ENCODE results near the gene STX4.

Gene STX4

GRCh38 chr16:31032736-31033708, at the start of gene STX4:
Gene STX4, plus strand, starts transcription at chr16:31033558. Its CDS starts 248 bp downstream, at chr16:31033806.
- peak; percentile 88 to 90 for DNase-seq

DNA sequence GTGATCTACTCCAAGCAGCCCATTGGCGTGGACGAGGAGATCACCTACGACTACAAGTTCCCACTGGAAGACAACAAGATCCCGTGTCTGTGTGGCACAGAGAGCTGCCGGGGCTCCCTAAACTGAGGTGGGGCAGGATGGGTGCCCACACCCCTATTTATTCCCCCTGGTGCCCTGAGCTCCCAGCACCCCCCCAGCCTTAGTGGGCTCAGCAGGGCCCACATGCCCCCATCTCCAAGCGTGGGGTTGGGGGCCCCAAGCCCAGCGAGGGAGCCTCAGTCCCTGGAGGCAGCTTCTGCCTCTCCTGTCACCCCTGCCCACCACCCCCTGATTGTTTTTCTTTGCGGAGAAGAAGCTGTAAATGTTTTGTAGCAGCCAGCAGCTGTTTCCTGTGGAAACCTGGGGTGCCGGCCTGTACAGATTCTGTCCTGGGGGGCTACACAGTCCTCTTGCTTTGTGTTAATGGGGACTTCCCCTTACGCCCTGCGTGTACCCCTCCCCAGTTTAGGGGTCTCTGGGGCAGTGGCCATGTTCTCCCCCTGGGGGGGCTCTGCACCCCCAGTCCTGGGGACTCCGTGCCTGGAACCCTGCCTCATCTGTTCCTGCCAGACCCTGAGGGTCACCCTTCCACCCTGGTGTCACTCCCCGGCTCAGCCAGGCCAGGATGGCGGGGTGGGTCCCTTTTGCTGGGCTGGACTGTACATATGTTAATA, 49.3 kb upstream of the STX4 start:
- DNase-seq = no peak

- DNase-seq = peak; percentile 38 to 57
Measured at GRCh38 chr16:30984669-30985400, 48.5 kb upstream of the STX4 start, which contains the start of gene HSD3B7. Gene HSD3B7, plus strand, starts transcription at chr16:30985207. Its CDS starts 452 bp downstream, at chr16:30985659.

DNA sequence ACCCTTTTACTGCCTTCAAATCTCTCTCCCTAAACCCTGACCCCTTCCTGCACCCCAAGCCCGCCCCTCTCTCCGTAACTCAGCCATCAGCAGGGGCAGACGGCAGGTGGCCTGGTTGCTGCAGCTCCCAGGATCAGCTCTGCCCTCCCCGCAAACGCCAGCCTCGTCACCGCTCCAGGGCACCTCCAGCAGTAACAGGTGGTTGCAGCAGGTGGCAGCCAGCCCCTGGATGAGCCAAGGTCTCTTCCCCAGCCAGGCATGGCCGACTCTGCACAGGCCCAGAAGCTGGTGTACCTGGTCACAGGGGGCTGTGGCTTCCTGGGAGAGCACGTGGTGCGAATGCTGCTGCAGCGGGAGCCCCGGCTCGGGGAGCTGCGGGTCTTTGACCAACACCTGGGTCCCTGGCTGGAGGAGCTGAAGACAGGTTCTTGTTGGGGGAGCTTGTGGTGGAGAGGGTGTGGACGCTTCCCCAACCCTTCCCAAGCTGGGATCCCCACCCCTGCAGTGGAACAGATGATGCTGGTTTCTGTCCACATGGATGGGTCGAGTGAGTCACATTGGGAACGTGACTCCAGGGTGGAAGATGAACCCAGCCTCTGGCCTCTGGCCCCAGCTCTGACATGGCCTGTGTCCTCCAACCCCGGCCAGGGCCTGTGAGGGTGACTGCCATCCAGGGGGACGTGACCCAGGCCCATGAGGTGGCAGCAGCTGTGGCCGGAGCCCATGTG, 47.8 kb upstream of the STX4 start:
- peak; percentile 13 to 63 for DNase-seq

GRCh38 chr16:30986129-30986991, 47.0 kb upstream of the STX4 start:
- no peak for DNase-seq

- DNase-seq = no peak
Measured at GRCh38 chr16:30987581-30988190, 45.7 kb upstream of the STX4 start.

GRCh38 chr16:30989469-30990047, 43.8 kb upstream of the STX4 start:
- no peak for DNase-seq

DNA sequence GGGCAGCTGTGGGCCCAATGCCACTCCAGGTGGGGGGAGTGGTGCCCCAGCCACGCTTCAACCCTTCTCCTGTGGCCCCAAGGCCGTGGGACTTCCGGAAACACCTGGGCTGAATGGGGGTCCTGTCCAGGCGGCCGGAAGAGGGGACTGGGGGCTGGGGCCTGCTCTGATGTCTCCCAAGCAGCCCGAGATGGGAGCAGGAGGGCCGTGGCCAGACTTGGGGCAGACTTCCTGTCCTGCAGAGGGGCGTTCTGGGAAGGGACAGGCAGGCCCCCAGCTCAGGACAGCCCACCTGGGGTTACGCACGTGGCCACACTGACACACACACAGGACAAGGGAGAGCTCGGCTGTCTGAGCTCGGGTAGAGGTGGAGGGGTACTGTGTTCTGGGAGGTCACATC, 43.3 kb upstream of the STX4 start:
- no peak for DNase-seq

GRCh38 chr16:30991052-30991451, 42.3 kb upstream of the STX4 start:
- DNase-seq = no peak

- no peak for DNase-seq
Measured at GRCh38 chr16:30992276-30992780, 41.0 kb upstream of the STX4 start.

- no peak for DNase-seq
Measured at GRCh38 chr16:30992931-30993816, 40.2 kb upstream of the STX4 start.

- DNase-seq = no peak
Measured at GRCh38 chr16:30995927-30996323, 37.4 kb upstream of the STX4 start.

DNA sequence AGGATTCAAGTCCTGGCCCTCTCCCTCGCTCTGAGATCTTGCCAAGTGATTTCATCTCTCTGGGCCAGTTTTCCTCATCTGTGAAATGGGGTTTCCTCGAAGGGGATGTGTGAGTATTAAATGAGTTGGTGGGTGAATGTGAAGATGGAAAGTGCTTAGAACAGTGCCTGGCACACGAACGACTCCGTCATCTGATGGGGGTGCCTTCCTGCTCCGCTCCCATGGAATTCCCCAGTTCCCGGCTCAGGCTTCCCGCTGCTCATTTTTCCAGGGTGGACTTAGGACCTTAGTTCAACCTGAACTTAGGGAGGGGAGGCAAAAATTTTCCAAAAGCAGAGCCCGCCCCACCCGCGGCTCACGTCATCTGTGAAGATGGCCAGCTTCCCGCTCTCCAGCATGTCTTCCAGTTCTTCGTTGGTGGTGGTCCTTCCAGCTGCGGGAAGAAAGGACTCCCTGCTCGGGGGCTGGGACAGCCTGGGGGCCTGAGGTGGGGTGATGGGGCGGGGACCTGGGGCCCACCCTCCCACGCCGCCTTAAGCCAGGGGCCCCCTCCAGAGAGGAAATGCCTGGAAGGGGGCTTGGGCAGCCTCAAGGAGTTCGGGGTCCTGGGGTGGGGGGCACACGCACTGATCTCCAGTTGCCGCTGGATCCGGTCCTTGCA, 36.9 kb upstream of the STX4 start:
- DNase-seq = no peak

GRCh38 chr16:30996985-30997724, 36.2 kb upstream of the STX4 start:
- peak; percentile 20 to 28 for DNase-seq

DNA sequence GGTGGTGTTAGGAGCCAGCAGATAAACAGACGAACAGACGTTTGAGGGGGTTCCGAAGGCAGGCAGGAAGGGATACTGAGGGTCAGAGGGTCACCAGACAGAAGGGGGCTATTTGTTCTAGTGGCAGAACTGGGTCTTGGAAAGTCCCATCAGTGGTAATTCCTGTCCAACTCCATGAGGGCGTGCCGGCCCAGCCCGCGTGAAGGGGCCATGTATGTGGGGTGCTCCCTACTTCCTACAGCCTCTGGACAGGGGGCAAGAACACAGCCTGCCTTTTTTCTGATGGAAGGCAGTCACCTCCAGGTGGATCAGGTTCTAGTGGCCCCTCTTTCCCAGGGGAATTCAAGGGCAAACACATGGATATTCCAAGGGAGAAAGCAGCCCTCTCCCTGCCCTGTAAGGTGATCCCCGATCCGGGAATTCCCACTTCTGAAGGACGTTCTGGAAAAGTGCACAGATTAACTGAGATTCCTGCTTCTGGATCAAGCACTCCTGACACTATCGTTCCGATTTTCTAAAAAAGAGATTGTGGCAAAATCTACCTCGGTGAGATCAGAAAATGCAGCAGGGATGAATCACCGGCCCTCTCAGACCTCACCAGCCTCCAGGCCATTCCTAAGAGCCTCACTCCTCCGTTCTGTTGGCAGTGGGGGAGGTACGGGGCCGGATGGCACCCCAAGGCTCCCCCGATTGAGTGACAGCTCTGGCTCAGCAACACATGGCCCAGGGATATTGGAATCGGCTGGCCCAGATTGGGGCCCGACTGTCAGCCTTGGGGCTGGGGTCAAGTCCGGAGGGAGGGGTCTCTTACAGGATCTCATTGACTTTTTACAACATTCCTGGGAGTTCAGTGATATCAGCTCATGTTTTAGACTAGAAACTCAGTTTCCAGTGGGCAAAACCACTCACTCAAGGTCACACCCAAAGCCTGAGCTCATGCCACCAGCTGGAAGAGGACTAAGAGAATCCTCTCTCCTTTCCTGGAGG, 35.3 kb upstream of the STX4 start:
- no peak for DNase-seq

Data from NCI-H2081 (cell line).